Left lung (tissue), 10 donors: ENCODE results near the gene PPME1. TPM values are rescaled to one million over a fixed set of nuclear protein-coding genes. Genes with fewer than 3 reads are reported as not detected.
A peak's percentile ranks its signal among the peaks of the same experiment; 100 is the strongest.

Experiments used
- ATAC-seq: fragments of 200-7000 bp; cut with Tn5 transposase; one replicate; pipeline ENCODE4 v1.9.1; 2020; ENCODE audit warnings: moderate library complexity
- DNase-seq, 4 donors: peaks; one replicate each; pipeline ENCODE4 v3.0.0-alpha.2; 2013 to 2020
- H3K27ac ChIP-seq, 2 donors: fragments of 200-600 bp; sonication (generic) in 1 of 2; one replicate each; pipeline versions ENCODE4 v1.5.0 to v1.8.0; 2020 to 2021
- H3K27me3 ChIP-seq, 2 donors: fragments of 200-600 bp; sonication (generic) in 1 of 2; one replicate each; pipeline versions ENCODE4 v1.5.0 to v1.8.0; 2020 to 2021
- H3K36me3 ChIP-seq, 2 donors: fragments of 200-600 bp; sonication (generic) in 1 of 2; one replicate each; pipeline versions ENCODE4 v1.5.0 to v1.8.0; 2020 to 2021
- H3K4me1 ChIP-seq, 2 donors: fragments of 200-600 bp; one replicate each; pipeline ENCODE4 v1.8.0; 2021
- H3K4me3 ChIP-seq, 2 donors: fragments of 200-600 bp; sonication (generic) in 1 of 2; one replicate each; pipeline versions ENCODE4 v1.5.0 to v1.8.0; 2020 to 2021; ENCODE audit warnings: mild to moderate bottlenecking in 1 of 2
- H3K9me3 ChIP-seq, 2 donors: fragments of 200-600 bp; sonication (generic) in 1 of 2; one replicate each; pipeline versions ENCODE4 v1.5.0 to v1.8.0; 2020 to 2021
- intact Hi-C, 2 donors: fragments of 100-400 bp; cut with DNase I; formaldehyde crosslinking; loops; one replicate each; pipeline versions ENCODE4 v1.11.2 to v1.14.2; 2022
- polyA plus RNA-seq, 6 donors: library from polyadenylated mRNA; unstranded; fragments of 120-200 nt; gene quantifications; one replicate each; pipeline ENCODE4 v1.2.1, GENCODE V29; 2013; ENCODE audit not compliant: insufficient read length in 6 of 6
- total RNA-seq, 2 donors: library from RNA; stranded (reverse); fragmentation: NEBNext Ultra II Directional; extraction: Animal tissue kit (Norgen Biotek cat#: 25700); gene quantifications; one replicate each; pipeline ENCODE4 v1.2.1, GENCODE V29; 2021
- TF ChIP-seq, protein P1 (sequence below), 2 donors: fragments of 200-600 bp; sonication (generic) in 1 of 2; IDR thresholded peaks; one replicate each; pipeline versions ENCODE4 v1.5.0 to v1.8.0; 2021; ENCODE audit warnings: antibody characterized with exemption in 2 of 2
- donor health status: DM: no; HTN: yes; CAD: no.
- donor health status: DM: no; HTN: no; CAD: no.

The PPME1 gene
- total and polyA plus RNA-seq, 8 donors: 30.8 to 48.0 (median 44.0) TPM

GRCh38 chr11:74269161-74269811, 98.2 kb downstream of the PPME1 start:
- Histone ChIP-seq H3K36me3 (no peaks in the 10 kb centered on the region), H3K27me3 (no peaks in the 10 kb centered on the region), H3K4me3 (no peak overlapping the region), H3K4me1 (no peaks in the 10 kb centered on the region), H3K27ac (no peak overlapping the region), H3K9me3 (no peaks in the 10 kb centered on the region)
- ATAC-seq (peak; percentile 69), DNase-seq (peak in 2 of 4 donors; percentile 42 to 63)
- intact Hi-C loops: no loop called here
- TF ChIP-seq, protein P1, sequence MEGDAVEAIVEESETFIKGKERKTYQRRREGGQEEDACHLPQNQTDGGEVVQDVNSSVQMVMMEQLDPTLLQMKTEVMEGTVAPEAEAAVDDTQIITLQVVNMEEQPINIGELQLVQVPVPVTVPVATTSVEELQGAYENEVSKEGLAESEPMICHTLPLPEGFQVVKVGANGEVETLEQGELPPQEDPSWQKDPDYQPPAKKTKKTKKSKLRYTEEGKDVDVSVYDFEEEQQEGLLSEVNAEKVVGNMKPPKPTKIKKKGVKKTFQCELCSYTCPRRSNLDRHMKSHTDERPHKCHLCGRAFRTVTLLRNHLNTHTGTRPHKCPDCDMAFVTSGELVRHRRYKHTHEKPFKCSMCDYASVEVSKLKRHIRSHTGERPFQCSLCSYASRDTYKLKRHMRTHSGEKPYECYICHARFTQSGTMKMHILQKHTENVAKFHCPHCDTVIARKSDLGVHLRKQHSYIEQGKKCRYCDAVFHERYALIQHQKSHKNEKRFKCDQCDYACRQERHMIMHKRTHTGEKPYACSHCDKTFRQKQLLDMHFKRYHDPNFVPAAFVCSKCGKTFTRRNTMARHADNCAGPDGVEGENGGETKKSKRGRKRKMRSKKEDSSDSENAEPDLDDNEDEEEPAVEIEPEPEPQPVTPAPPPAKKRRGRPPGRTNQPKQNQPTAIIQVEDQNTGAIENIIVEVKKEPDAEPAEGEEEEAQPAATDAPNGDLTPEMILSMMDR (IDR thresholded peaks at IDR 0.05): no peak

GRCh38 chr11:74272276-74272675, 101.2 kb downstream of the PPME1 start:
- TF ChIP-seq, protein P1 (IDR thresholded peaks at IDR 0.05): no peak
- no peak for DNase-seq
- Histone ChIP-seq H3K4me3 (no peak overlapping the region), H3K9me3 (no peaks in the 10 kb centered on the region), H3K27ac (no peak overlapping the region), H3K4me1 (no peaks in the 10 kb centered on the region), H3K27me3 (no peaks in the 10 kb centered on the region), H3K36me3 (no peaks in the 10 kb centered on the region)
- ATAC-seq: no peak
- intact Hi-C loops: no loop called here

DNA sequence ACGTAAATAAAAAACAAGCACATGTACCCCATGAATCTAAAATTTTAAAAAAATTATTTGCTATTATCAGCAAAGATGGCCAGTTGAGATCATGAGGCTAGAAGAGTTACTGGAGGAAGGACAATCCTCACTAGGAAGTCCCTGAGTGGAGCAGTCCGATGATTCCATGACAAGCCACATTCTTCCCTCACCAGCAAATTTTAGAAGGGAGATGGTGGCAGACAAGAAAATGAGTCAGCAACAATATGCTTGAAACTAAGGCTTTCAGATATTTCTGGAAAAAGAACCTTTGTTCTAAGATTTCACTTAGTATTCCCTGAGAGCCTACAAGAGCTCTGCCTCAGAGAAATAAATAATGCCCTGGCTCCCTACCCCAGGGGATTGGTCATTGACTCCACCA, 105.5 kb downstream of the PPME1 start:
- intact Hi-C loops: no loop called here
- TF ChIP-seq, protein P1 (IDR thresholded peaks at IDR 0.05): no peak
- ATAC-seq: no peak
- H3K36me3 ChIP-seq: no peaks in the 10 kb centered on the region
- H3K27ac ChIP-seq: no peak overlapping the region
- DNase-seq: no peak
- H3K27me3 ChIP-seq: no peaks in the 10 kb centered on the region
- peaks cover 4 to 7% of the 10 kb centered on the region in 2 donors for H3K4me1 ChIP-seq
- no peaks in the 10 kb centered on the region for H3K9me3 ChIP-seq
- H3K4me3 ChIP-seq: no peak overlapping the region

DNA sequence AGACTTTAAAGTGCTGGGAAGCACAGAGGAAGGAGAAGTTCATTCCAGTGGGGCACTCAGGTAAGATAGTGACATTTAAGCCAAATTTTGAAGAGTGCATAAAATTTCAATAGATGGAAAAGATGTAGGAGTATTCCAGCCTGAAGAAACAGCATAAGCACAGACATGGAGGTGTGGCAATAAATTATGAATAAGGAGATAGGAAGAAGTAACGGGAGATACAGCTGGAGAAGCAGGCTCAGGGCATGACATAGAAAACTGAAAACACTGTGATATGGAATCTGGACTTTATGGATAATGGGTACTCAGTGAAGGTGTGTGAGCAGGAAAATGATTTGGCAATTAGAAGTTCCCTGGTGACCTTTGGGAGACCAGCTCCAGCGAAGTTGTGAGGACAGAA, 107.0 kb downstream of the PPME1 start:
- Histone ChIP-seq H3K27me3 (no peaks in the 10 kb centered on the region), H3K36me3 (no peaks in the 10 kb centered on the region), H3K27ac (peak overlapping the region in 1 of 2 donors; percentile 19), H3K9me3 (no peaks in the 10 kb centered on the region), H3K4me1 (peaks cover 5 to 7% of the 10 kb centered on the region in 2 donors), H3K4me3 (no peak overlapping the region)
- DNase-seq: no peak
- no peak for ATAC-seq
- TF ChIP-seq, protein P1 (IDR thresholded peaks at IDR 0.05): no peak
- intact Hi-C loops: no loop called here

DNA sequence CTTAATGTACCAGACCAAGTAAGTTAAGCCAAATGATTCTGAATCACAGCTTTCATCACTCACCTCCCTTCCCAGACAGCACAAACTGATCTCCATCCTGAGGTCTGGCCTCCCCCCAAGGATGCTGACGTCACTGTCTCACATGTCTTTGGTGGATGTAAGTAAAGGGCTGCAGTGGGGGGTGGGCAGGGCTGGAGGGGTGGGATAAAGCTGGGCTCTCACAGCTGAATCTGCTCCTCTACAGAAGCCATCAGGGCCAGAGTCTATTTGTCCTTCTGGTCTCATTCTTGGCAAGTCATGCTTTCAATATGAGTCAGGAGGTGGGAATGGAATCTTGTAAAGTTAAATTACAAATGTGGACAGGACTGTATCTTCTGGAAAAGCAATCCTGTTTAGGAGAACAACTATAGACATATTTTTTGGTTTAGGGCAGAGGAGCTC, 107.7 kb downstream of the PPME1 start:
- intact Hi-C loops: no loop called here

More for the DNA sequence above, 107.7 kb downstream of the PPME1 start:
- Histone ChIP-seq H3K9me3 (no peaks in the 10 kb centered on the region), H3K4me3 (no peak overlapping the region), H3K27me3 (no peaks in the 10 kb centered on the region), H3K4me1 (peaks cover 7 to 10% of the 10 kb centered on the region in 2 donors), H3K36me3 (no peaks in the 10 kb centered on the region), H3K27ac (peak overlapping the region in 1 of 2 donors; percentile 52)
- TF ChIP-seq, protein P1 (IDR thresholded peaks at IDR 0.05): no peak
- ATAC-seq (peak; percentile 52), DNase-seq (peak in 1 of 4 donors; percentile 81)
